CD4-positive, alpha-beta T cell treated with Interleukin-15 for 4 hours (primary cell): ENCODE measurements around the gene CACNG7.

Experiments
- DNase-seq: peaks from one replicate; pipeline ENCODE4 v3.0.0-alpha.2; 2020; ENCODE audit warnings: low spot score

CACNG7 gene

GRCh38 chr19:53879140-53880081 is 29.7 kb upstream of the CACNG7 start:
- peak; percentile 81 for DNase-seq

DNA sequence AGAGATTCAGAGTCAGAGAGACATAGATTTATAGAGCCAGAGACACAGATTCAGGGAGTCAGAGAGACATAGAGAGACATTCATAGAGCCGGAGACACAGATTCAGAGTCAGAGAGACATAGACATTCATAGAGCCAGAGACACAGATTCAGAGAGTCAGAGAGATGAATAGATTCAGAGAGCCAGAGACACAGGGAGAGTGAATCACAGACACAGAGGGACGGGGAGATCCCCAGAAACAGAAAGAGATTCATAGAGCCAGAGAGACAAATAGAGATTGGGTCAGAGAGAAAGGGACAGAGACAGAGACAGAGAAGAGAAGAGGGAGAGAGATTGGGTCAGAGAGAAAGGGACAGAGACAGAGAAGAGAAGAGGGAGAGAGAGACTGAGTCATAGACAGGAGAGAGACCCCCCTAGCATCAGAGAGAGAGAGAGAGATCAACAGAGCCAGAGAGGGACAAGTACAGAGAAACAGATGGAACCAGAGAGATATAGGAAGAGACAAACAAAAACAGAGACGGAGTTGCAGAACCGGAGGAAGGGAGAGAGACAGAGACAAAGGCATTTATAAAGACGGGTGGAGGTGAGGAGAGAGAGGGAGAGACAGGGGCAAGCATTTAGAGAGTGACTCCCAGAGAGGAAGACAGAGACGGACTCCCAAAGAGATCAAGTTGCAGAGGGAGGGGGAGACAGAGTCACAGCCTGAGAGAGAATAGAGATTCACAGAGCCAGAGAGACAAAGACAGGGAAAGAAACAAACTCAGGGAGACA is 28.2 kb upstream of the CACNG7 start:
- no peak for DNase-seq

DNA sequence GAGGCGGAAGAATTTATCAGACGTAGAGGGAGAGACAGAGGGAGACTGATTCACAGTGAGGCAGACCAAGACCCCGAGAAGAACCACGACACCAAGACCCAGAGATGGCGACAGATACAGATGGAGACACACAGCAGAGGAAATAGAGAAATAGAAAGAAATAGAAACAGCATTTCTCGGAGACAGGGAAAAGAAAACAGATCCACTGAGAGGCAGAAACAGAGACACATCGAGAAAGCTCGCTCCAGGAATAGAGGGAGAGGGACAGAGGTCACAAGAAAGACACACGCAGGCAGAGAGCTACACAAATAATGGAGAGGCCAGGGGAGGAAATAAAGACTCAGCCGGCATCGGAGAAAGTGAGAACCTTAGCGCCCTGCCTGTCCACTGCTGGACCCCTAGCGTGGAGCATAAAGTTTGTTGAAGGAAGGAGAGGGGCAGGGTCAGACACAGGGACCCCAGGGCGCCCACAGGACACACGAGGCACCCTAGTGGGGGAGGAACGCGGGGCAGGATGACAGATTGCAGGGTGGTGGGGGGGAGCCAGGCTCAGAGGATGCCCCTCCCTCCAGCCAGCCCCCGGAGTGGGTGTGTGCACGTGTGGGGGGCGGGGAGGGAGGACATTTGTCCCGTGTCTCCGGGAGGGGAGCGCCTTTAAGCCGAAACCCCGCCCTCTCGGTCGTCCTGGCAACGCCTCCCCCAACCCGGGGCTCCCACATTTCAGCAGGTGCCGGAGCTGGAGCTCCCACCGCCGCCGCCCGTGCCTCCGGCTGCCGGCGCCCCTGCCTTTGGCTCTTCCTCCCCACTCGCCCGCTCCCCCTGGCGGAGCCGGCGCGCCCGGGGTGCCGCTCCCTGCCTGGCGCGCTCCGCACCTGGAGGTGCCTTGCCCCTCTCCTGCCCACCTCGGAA is 27.3 kb upstream of the CACNG7 start, which contains the start of gene PRKCG:
TSS of gene PRKCG (plus strand) at position 716 of the 909 bp plus-strand sequence. CDS start 298 bp downstream, outside the sequence.
- DNase-seq, result peak; percentile 51

DNA sequence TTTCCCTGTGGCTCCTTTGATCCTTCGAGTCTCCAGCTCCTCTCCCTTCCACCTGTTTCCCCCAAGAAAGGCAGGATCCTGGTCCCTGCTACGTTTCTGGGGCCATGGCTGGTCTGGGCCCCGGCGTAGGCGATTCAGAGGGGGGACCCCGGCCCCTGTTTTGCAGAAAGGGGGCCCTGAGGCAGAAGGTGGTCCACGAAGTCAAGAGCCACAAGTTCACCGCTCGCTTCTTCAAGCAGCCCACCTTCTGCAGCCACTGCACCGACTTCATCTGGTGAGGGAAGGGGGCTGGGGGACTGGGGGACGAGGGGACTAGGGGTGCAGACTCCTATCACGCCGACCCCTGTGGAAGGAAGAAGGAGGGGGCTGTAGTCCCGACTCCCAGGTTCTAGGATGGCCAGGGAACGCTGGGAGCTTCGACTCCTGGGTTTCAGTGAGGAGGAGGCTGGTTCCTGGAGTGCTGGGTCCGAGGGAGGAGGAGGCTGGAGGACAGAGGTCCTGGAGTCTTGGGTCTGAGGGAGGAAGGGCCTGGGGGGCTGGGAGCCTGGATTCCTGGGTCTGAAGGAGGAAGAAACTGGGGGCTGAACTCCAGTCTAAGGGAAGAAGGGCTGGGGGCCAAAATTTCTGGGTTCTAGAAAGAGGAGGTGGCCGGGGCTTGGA is 26.6 kb upstream of the CACNG7 start:
- DNase-seq, result no peak

GRCh38 chr19:53883231-53883661 is 25.8 kb upstream of the CACNG7 start:
- no peak for DNase-seq

DNA sequence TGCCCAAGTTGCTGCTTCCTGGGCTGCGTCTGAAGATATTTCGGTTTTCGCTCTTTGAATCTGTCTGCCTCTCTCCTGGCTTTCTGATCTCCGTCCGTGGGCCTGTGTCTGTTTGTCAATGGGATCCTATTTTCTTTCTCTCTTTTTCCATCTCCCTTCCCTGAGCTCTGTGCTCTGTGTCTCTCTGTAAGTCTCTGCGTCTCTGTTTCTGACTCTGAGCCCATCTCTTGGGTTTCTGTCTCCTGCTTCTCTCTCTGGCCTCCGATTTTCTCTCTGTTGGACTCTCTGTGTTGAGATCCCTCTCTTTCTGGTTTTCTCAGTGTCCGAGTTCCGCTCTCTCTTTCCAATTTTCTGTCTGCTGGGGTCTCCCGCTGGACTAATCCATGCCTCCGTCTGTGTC is 25.3 kb upstream of the CACNG7 start:
- no peak for DNase-seq

DNA sequence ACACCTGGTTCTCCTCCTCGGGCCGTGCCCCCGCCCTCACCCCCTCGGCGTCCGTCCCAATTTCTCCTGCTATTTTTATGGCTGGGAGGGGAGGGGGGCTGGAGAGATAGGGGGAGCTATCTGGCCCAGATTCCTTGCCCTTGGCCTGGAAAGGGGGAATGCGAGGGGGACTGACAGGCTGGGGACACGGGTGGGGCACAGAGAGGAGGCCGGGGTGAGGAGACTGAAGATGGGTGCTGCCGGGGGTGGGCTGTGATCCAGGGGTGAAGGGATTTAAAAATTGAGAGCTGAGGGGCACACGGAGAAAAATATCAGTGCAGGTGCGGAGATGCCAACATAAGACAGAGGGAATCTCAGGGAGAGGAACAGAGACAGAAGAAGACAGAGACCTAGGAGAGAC is 24.8 kb upstream of the CACNG7 start:
- DNase-seq, result no peak

- DNase-seq, result no peak
Observed at GRCh38 chr19:53885036-53885435, 24.0 kb upstream of the CACNG7 start.

GRCh38 chr19:53892301-53892980 is 16.6 kb upstream of the CACNG7 start:
- no peak for DNase-seq

DNA sequence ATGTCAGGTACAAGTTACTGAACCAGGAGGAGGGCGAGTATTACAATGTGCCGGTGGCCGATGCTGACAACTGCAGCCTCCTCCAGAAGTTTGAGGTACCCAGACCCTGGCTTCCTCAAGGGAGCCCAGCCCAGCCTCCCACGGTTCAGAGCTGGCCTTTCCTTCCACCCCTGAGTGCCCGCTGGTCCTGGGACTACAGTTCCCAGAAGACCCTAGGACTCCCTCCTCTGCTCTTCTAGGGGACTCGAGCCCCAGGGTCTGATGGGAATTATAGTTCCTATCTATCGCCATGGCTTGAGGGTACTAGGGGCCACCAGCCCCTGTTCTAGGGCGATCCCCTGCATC is 16.1 kb upstream of the CACNG7 start:
- no peak for DNase-seq

DNA sequence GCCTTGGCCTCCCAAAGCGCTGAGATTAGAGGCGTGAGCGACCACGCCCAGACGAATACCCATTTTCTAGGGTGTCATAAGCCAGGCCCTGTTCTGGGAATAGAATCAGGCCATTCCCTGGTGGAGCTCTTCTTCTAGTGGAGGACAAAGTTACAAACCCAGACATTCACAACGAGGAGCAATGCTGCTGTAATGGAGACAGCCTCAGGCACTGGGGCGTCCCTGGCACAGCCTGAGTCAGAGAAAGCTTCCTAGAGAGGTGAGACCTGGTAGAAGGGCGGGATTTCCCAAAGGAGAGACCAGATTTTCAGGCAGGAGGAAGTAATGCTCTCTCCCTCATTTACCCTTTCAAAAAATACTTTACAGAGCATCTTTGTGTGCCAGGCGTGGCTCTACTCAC is 14.4 kb upstream of the CACNG7 start:
- no peak for DNase-seq

- DNase-seq, result no peak
Observed at GRCh38 chr19:53896682-53897081, 12.4 kb upstream of the CACNG7 start.

DNA sequence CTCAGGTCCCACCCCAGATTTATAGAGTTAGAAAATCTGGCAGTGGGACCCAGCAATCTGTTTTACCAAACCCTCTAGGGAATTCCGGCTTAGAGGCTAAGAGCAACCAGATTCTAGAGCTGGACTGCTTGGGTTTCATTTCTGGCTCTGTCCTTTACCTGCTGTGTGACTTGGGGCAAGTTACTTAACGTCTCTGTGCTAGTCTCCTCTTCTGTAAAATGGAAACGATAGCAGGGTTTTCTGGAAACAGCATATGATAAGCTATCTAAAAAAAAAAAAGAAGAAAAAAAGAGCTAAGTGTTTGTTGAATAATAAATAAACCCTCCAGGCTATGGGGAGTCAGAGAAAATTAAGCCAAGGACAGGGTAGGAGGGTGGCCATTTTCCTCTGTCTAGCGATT is 11.6 kb upstream of the CACNG7 start:
- DNase-seq, result no peak

- no peak for DNase-seq
Observed at GRCh38 chr19:53898166-53898565, 10.9 kb upstream of the CACNG7 start.

DNA sequence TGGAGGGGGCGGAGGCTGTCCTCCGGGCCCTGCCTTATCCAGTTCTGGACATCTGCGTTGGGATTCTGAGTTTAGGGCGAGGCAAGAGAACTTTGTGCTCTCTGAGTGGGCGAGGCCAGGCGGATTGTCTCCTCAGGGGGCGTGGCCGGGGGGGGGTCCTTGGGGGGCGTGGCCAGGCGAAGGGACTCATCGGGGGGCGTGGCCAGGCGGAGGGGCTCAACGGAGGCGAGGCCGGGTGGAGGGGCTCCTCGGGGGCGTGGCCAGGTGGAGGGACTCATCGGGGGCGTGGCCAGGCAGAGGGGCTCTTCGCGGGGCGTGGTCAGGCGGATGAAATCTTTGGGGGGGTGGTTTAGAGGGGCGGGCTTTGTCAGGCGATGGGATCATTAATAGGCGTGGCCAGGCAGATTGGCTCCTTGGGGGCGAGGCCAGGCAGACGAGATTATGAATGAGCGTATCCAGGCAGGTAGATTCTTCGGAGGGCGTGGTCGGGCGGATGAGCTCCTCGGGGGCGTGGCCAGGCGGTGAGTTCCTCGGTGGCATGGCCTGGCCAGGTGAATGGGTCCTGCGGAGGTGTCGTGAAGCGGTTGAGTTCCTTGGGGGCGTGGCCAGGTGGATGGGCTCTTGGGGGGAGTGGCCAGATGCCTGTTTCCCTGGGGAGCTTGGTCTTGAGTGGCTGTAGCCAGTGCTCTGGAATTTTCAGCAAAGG is 10.3 kb upstream of the CACNG7 start:
- no peak for DNase-seq

- no peak for DNase-seq
Observed at GRCh38 chr19:53900191-53900860, 8.8 kb upstream of the CACNG7 start.

DNA sequence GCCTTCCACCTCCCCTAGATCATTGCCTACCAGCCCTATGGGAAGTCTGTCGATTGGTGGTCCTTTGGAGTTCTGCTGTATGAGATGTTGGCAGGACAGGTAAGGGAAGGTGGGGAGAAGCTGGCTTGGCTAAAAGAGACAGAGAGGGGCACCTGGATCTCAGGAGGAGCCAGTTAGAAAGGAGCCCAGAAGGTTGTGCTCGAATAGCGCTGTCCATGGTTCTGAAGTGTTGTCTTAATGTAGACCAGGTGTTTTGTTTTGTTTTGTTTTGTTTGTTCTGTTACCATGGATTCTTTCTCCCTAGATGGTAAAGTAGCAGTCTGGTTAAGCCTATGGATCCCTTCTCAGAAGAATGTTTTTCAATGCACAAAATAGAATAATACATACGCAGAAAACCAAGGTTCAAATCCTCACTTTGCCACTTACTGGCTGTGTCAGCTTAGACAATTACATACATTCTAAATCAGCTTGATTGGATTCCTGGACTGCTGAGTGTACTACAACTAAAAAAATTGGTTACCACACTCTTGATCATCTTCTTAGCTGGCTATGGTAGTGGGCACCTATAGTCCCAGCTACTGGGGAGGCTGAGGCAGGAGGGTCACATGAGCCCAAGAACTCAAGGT is 5.9 kb upstream of the CACNG7 start:
- peak; percentile 47 for DNase-seq

GRCh38 chr19:53904909-53905308 is 4.2 kb upstream of the CACNG7 start:
- DNase-seq, result no peak

DNA sequence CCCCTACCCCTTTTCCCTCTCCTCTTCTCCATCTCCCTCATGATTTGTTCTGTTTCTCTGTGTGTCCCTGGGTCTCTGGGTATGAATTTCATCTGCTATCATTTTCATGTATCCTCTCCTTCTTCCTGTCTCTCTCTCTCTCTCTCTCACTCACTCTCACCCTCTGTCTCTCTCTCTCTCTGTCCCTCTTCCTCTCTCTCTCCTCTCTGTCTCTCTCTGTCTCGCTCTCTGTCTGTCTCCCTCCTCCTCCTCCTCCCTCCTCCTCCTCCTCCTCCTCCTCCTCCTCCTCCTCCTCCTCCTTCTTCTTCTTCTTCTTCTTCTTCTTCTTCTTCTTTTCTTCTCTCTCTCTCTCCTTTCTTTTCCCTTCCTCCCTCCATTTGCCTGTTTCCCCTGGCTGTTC is 3.3 kb upstream of the CACNG7 start:
- no peak for DNase-seq
